ENCODE data around the gene SLC39A9.
"Not testable (repeated sequence)": the region's sequence is repeated elsewhere in the genome, so short reads cannot be mapped to it uniquely, and the experiment has no call there.

SLC39A9 gene

GRCh38 chr14:69413483-69413882, 15.0 kb downstream of the SLC39A9 start:
- no peaks in the 10 kb centered on the region for H3K36me3 ChIP-seq (ENCODE audit: control insufficient read depth in 1 of 2, insufficient read depth in 2 of 2, low read length in 2 of 2)
- no peaks in the 10 kb centered on the region for H3K4me1 ChIP-seq (ENCODE audit: control insufficient read depth in 1 of 2, insufficient read depth in 2 of 2, low read length in 2 of 2)
- no peak overlapping the region for H3K27ac ChIP-seq (ENCODE audit: low read depth, low read length)
- peaks cover 0 to 3% of the 10 kb centered on the region in 2 donors for H3K9me3 ChIP-seq (ENCODE audit: control insufficient read depth in 1 of 2, low read length in 2 of 2)
- H3K9ac ChIP-seq (ENCODE audit: low read depth in 1 of 2, low read length in 2 of 2) = no peak overlapping the region
- H3K27me3 ChIP-seq (ENCODE audit: control insufficient read depth in 1 of 2, insufficient read depth in 2 of 2, low read length in 2 of 2) = no peaks in the 10 kb centered on the region
- H3K4me3 ChIP-seq (ENCODE audit: low read depth in 1 of 2, low read length in 2 of 2) = no peak overlapping the region

- H3K9me3 ChIP-seq (ENCODE audit: control insufficient read depth in 1 of 2, low read length in 2 of 2); H3K4me1 ChIP-seq (ENCODE audit: control insufficient read depth in 1 of 2, insufficient read depth in 2 of 2, low read length in 2 of 2); H3K9ac ChIP-seq (ENCODE audit: low read depth in 1 of 2, low read length in 2 of 2); H3K36me3 ChIP-seq (ENCODE audit: control insufficient read depth in 1 of 2, insufficient read depth in 2 of 2, low read length in 2 of 2); H3K27me3 ChIP-seq (ENCODE audit: control insufficient read depth in 1 of 2, insufficient read depth in 2 of 2, low read length in 2 of 2); H3K4me3 ChIP-seq (ENCODE audit: low read depth in 1 of 2, low read length in 2 of 2); H3K27ac ChIP-seq (ENCODE audit: low read depth, low read length): not testable (repeated sequence)
Measured at GRCh38 chr14:69416087-69416486, 17.6 kb downstream of the SLC39A9 start.

GRCh38 chr14:69423279-69423678, 24.8 kb downstream of the SLC39A9 start:
- H3K27me3 ChIP-seq (ENCODE audit: control insufficient read depth in 1 of 2, insufficient read depth in 2 of 2, low read length in 2 of 2) = no peaks in the 10 kb centered on the region
- no peaks in the 10 kb centered on the region for H3K4me1 ChIP-seq (ENCODE audit: control insufficient read depth in 1 of 2, insufficient read depth in 2 of 2, low read length in 2 of 2)
- no peak overlapping the region for H3K4me3 ChIP-seq (ENCODE audit: low read depth in 1 of 2, low read length in 2 of 2)

GRCh38 chr14:69424149-69424923, 25.8 kb downstream of the SLC39A9 start:
- H3K27me3 ChIP-seq (ENCODE audit: control insufficient read depth in 1 of 2, insufficient read depth in 2 of 2, low read length in 2 of 2) = no peaks in the 10 kb centered on the region
- H3K4me1 ChIP-seq (ENCODE audit: control insufficient read depth in 1 of 2, insufficient read depth in 2 of 2, low read length in 2 of 2) = no peaks in the 10 kb centered on the region
- no peaks in the 10 kb centered on the region for H3K9me3 ChIP-seq (ENCODE audit: control insufficient read depth in 1 of 2, low read length in 2 of 2)
- H3K4me3 ChIP-seq (ENCODE audit: low read depth in 1 of 2, low read length in 2 of 2) = no peak overlapping the region
- peaks cover 11 to 20% of the 10 kb centered on the region in 2 donors for H3K36me3 ChIP-seq (ENCODE audit: control insufficient read depth in 1 of 2, insufficient read depth in 2 of 2, low read length in 2 of 2)
- H3K27ac ChIP-seq (ENCODE audit: low read depth, low read length) = no peak overlapping the region
- H3K9ac ChIP-seq (ENCODE audit: low read depth in 1 of 2, low read length in 2 of 2) = no peak overlapping the region

More at GRCh38 chr14:69423279-69423678, 24.8 kb downstream of the SLC39A9 start:
- H3K9ac ChIP-seq (ENCODE audit: low read depth in 1 of 2, low read length in 2 of 2) = no peak overlapping the region
- H3K9me3 ChIP-seq (ENCODE audit: control insufficient read depth in 1 of 2, low read length in 2 of 2) = no peaks in the 10 kb centered on the region
- H3K27ac ChIP-seq (ENCODE audit: low read depth, low read length) = no peak overlapping the region
- H3K36me3 ChIP-seq (ENCODE audit: control insufficient read depth in 1 of 2, insufficient read depth in 2 of 2, low read length in 2 of 2) = peaks cover 11 to 20% of the 10 kb centered on the region in 2 donors

- Histone ChIP-seq H3K4me3 (ENCODE audit: low read depth in 1 of 2, low read length in 2 of 2) (no peak overlapping the region), H3K27me3 (ENCODE audit: control insufficient read depth in 1 of 2, insufficient read depth in 2 of 2, low read length in 2 of 2) (no peaks in the 10 kb centered on the region), H3K4me1 (ENCODE audit: control insufficient read depth in 1 of 2, insufficient read depth in 2 of 2, low read length in 2 of 2) (no peaks in the 10 kb centered on the region), H3K27ac (ENCODE audit: low read depth, low read length) (no peak overlapping the region), H3K9ac (ENCODE audit: low read depth in 1 of 2, low read length in 2 of 2) (no peak overlapping the region), H3K36me3 (ENCODE audit: control insufficient read depth in 1 of 2, insufficient read depth in 2 of 2, low read length in 2 of 2) (peaks cover 11 to 20% of the 10 kb centered on the region in 2 donors), H3K9me3 (ENCODE audit: control insufficient read depth in 1 of 2, low read length in 2 of 2) (no peaks in the 10 kb centered on the region)
Measured at GRCh38 chr14:69427596-69427995, 29.1 kb downstream of the SLC39A9 start.

- H3K9ac ChIP-seq (ENCODE audit: low read depth in 1 of 2, low read length in 2 of 2) = no peak overlapping the region
- no peaks in the 10 kb centered on the region for H3K27me3 ChIP-seq (ENCODE audit: control insufficient read depth in 1 of 2, insufficient read depth in 2 of 2, low read length in 2 of 2)
- no peaks in the 10 kb centered on the region for H3K9me3 ChIP-seq (ENCODE audit: control insufficient read depth in 1 of 2, low read length in 2 of 2)
- H3K27ac ChIP-seq (ENCODE audit: low read depth, low read length) = no peak overlapping the region
- peaks cover 11 to 20% of the 10 kb centered on the region in 2 donors for H3K36me3 ChIP-seq (ENCODE audit: control insufficient read depth in 1 of 2, insufficient read depth in 2 of 2, low read length in 2 of 2)
- no peaks in the 10 kb centered on the region for H3K4me1 ChIP-seq (ENCODE audit: control insufficient read depth in 1 of 2, insufficient read depth in 2 of 2, low read length in 2 of 2)
- H3K4me3 ChIP-seq (ENCODE audit: low read depth in 1 of 2, low read length in 2 of 2) = no peak overlapping the region
Measured at GRCh38 chr14:69428289-69428998, 30.0 kb downstream of the SLC39A9 start.

- H3K4me3 ChIP-seq (ENCODE audit: low read depth in 1 of 2, low read length in 2 of 2) = no peak overlapping the region
- no peaks in the 10 kb centered on the region for H3K9me3 ChIP-seq (ENCODE audit: control insufficient read depth in 1 of 2, low read length in 2 of 2)
- H3K36me3 ChIP-seq (ENCODE audit: control insufficient read depth in 1 of 2, insufficient read depth in 2 of 2, low read length in 2 of 2) = peaks cover 11 to 19% of the 10 kb centered on the region in 2 donors
- H3K4me1 ChIP-seq (ENCODE audit: control insufficient read depth in 1 of 2, insufficient read depth in 2 of 2, low read length in 2 of 2) = no peaks in the 10 kb centered on the region
- no peak overlapping the region for H3K9ac ChIP-seq (ENCODE audit: low read depth in 1 of 2, low read length in 2 of 2)
- no peaks in the 10 kb centered on the region for H3K27me3 ChIP-seq (ENCODE audit: control insufficient read depth in 1 of 2, insufficient read depth in 2 of 2, low read length in 2 of 2)
- H3K27ac ChIP-seq (ENCODE audit: low read depth, low read length) = no peak overlapping the region
Measured at GRCh38 chr14:69429643-69430042, 31.2 kb downstream of the SLC39A9 start.

GRCh38 chr14:69430306-69430939, 31.9 kb downstream of the SLC39A9 start:
- Histone ChIP-seq H3K9ac (ENCODE audit: low read depth in 1 of 2, low read length in 2 of 2) (no peak overlapping the region), H3K4me1 (ENCODE audit: control insufficient read depth in 1 of 2, insufficient read depth in 2 of 2, low read length in 2 of 2) (no peaks in the 10 kb centered on the region), H3K9me3 (ENCODE audit: control insufficient read depth in 1 of 2, low read length in 2 of 2) (no peaks in the 10 kb centered on the region)

GRCh38 chr14:69432364-69432763, 33.9 kb downstream of the SLC39A9 start:
- Histone ChIP-seq H3K27me3 (ENCODE audit: control insufficient read depth in 1 of 2, insufficient read depth in 2 of 2, low read length in 2 of 2) (no peaks in the 10 kb centered on the region), H3K4me1 (ENCODE audit: control insufficient read depth in 1 of 2, insufficient read depth in 2 of 2, low read length in 2 of 2) (no peaks in the 10 kb centered on the region), H3K36me3 (ENCODE audit: control insufficient read depth in 1 of 2, insufficient read depth in 2 of 2, low read length in 2 of 2) (peaks cover 0 to 4% of the 10 kb centered on the region in 2 donors), H3K4me3 (ENCODE audit: low read depth in 1 of 2, low read length in 2 of 2) (no peak overlapping the region), H3K9ac (ENCODE audit: low read depth in 1 of 2, low read length in 2 of 2) (no peak overlapping the region), H3K9me3 (ENCODE audit: control insufficient read depth in 1 of 2, low read length in 2 of 2) (no peaks in the 10 kb centered on the region), H3K27ac (ENCODE audit: low read depth, low read length) (no peak overlapping the region)

More at GRCh38 chr14:69430306-69430939, 31.9 kb downstream of the SLC39A9 start:
- Histone ChIP-seq H3K27ac (ENCODE audit: low read depth, low read length) (no peak overlapping the region), H3K27me3 (ENCODE audit: control insufficient read depth in 1 of 2, insufficient read depth in 2 of 2, low read length in 2 of 2) (no peaks in the 10 kb centered on the region), H3K36me3 (ENCODE audit: control insufficient read depth in 1 of 2, insufficient read depth in 2 of 2, low read length in 2 of 2) (peaks cover 11 to 15% of the 10 kb centered on the region in 2 donors), H3K4me3 (ENCODE audit: low read depth in 1 of 2, low read length in 2 of 2) (no peak overlapping the region)
